Hematopoietic multipotent progenitor cell (in vitro differentiated cells): ENCODE data around the gene FOXK2. TPM values are rescaled to one million over a fixed set of nuclear protein-coding genes. Genes with fewer than 3 reads are reported as not detected.
A peak's percentile ranks its signal among the peaks of the same experiment; 100 is the strongest.
"Not testable (repeated sequence)": the region's sequence is repeated elsewhere in the genome, so short reads cannot be mapped to it uniquely, and the experiment has no call there.

Source experiments
- DNase-seq, 3 donors: peaks; one replicate each; pipeline ENCODE4 v3.0.0-alpha.2; 2011 to 2015; ENCODE audit warnings: low read depth in 2 of 3, low spot score in 2 of 3
- total RNA-seq: library from RNA; depleted of rRNA; stranded (reverse); fragments of >200 nt; gene quantifications from one replicate; pipeline ENCODE4 v1.2.3, GENCODE V29; 2012

Gene FOXK2
- total RNA-seq, 1 donor, result 47.9 TPM

- no peak for DNase-seq
Measured at GRCh38 chr17:82561429-82562035, 42.0 kb downstream of the FOXK2 start.

GRCh38 chr17:82562718-82563220, 43.2 kb downstream of the FOXK2 start:
- not testable (repeated sequence) for DNase-seq

- DNase-seq, result no peak
Measured at GRCh38 chr17:82563318-82563717, 43.8 kb downstream of the FOXK2 start.

- DNase-seq, result not testable (repeated sequence)
Measured at GRCh38 chr17:82563745-82564144, 44.2 kb downstream of the FOXK2 start.

GRCh38 chr17:82564241-82564640, 44.7 kb downstream of the FOXK2 start:
- DNase-seq, result no peak

GRCh38 chr17:82565551-82565950, 46.0 kb downstream of the FOXK2 start:
- no peak for DNase-seq

GRCh38 chr17:82566129-82566960, 46.8 kb downstream of the FOXK2 start:
- DNase-seq, result no peak

- DNase-seq, result no peak
Measured at GRCh38 chr17:82567286-82567685, 47.8 kb downstream of the FOXK2 start.

- no peak for DNase-seq
Measured at GRCh38 chr17:82568997-82569393, 49.5 kb downstream of the FOXK2 start.

GRCh38 chr17:82569621-82570020, 50.1 kb downstream of the FOXK2 start:
- no peak for DNase-seq

GRCh38 chr17:82570277-82570676, 50.7 kb downstream of the FOXK2 start:
- DNase-seq, result no peak

- no peak for DNase-seq
Measured at GRCh38 chr17:82571855-82572254, 52.3 kb downstream of the FOXK2 start.

GRCh38 chr17:82574041-82574440, 54.5 kb downstream of the FOXK2 start:
- no peak for DNase-seq

- not testable (repeated sequence) for DNase-seq
Measured at GRCh38 chr17:82575581-82576221, 56.2 kb downstream of the FOXK2 start.

- DNase-seq, result no peak
Measured at GRCh38 chr17:82577300-82577699, 57.8 kb downstream of the FOXK2 start.

GRCh38 chr17:82579969-82580368, 60.4 kb downstream of the FOXK2 start:
- DNase-seq, result not testable (repeated sequence)

- no peak for DNase-seq
Measured at GRCh38 chr17:82582213-82582612, 62.7 kb downstream of the FOXK2 start.

- no peak for DNase-seq
Measured at GRCh38 chr17:82582709-82583108, 63.2 kb downstream of the FOXK2 start.

- DNase-seq, result no peak
Measured at GRCh38 chr17:82583720-82584234, 64.2 kb downstream of the FOXK2 start.

GRCh38 chr17:82585935-82586575, 66.5 kb downstream of the FOXK2 start:
- peak in 1 of 3 donors; percentile 31 for DNase-seq
